Measurements from ENCODE around the gene CDYL. TPM values are rescaled to one million over a fixed set of nuclear protein-coding genes. Genes with fewer than 3 reads are reported as not detected.

The CDYL gene
- total RNA-seq, 1 experiment from 2014 or later: 41.6 TPM

GRCh38 chr6:4806791-4807190, 30.6 kb downstream of the CDYL start:
- intact Hi-C loops (cut with micrococcal nuclease; ENCODE audit: unreplicated experiment): no loop called here
- H3K4me1 Mint-ChIP-seq (ENCODE audit: low read depth, unreplicated experiment): peaks cover 25% of the 10 kb centered on the region
- H3K36me3 Mint-ChIP-seq (ENCODE audit: insufficient read depth, unreplicated experiment): peaks cover 2% of the 10 kb centered on the region
- H3K9me3 Mint-ChIP-seq (ENCODE audit: unreplicated experiment): no peaks in the 10 kb centered on the region
- TF ChIP-seq CTCF (IDR thresholded peaks at IDR 0.05; ENCODE audit: insufficient read depth in 1 of 2, low read depth in 1 of 2, low read length in 1 of 2, severe bottlenecking in 1 of 2, unreplicated experiment in 1 of 2): no peak
- Histone ChIP-seq H3K36me3 (ENCODE audit: control insufficient read depth, insufficient read depth, low read length) (no peaks in the 10 kb centered on the region), H3K9me3 (no peaks in the 10 kb centered on the region), H3K27me3 (replicated peaks; ENCODE audit: control insufficient read depth, insufficient read depth, low read length) (no peaks in the 10 kb centered on the region), H3K4me1 (peaks cover 12% of the 10 kb centered on the region; the same call in 1 of the 2 replicates), H3K4me3 (ENCODE audit: low read depth, low read length) (no peak overlapping the region)
- no peak for DNase-seq
- ChIA-PET POLR2A (no interaction called here), CTCF (no interaction called here)
- no peak overlapping the region for H3K27ac Mint-ChIP-seq (ENCODE audit: unreplicated experiment)
- H3K27me3 Mint-ChIP-seq (ENCODE audit: insufficient read depth, unreplicated experiment): no peaks in the 10 kb centered on the region
- H3K4me3 Mint-ChIP-seq (ENCODE audit: unreplicated experiment): no peak overlapping the region
- no TSS peak for BruUV-seq (replicated peaks)

GRCh38 chr6:4808396-4808795, 32.2 kb downstream of the CDYL start:
- no peak for TF ChIP-seq CTCF (IDR thresholded peaks at IDR 0.05; ENCODE audit: insufficient read depth in 1 of 2, low read depth in 1 of 2, low read length in 1 of 2, severe bottlenecking in 1 of 2, unreplicated experiment in 1 of 2)
- Mint-ChIP-seq H3K27me3 (ENCODE audit: insufficient read depth, unreplicated experiment) (no peaks in the 10 kb centered on the region), H3K4me1 (ENCODE audit: low read depth, unreplicated experiment) (peaks cover 27% of the 10 kb centered on the region), H3K36me3 (ENCODE audit: insufficient read depth, unreplicated experiment) (peaks cover 8% of the 10 kb centered on the region), H3K27ac (ENCODE audit: unreplicated experiment) (no peak overlapping the region), H3K9me3 (ENCODE audit: unreplicated experiment) (no peaks in the 10 kb centered on the region), H3K4me3 (ENCODE audit: unreplicated experiment) (no peak overlapping the region)
- Histone ChIP-seq H3K4me1 (peaks cover 12% of the 10 kb centered on the region; the same call in 1 of the 2 replicates), H3K36me3 (ENCODE audit: control insufficient read depth, insufficient read depth, low read length) (no peaks in the 10 kb centered on the region), H3K4me3 (ENCODE audit: low read depth, low read length) (no peak overlapping the region), H3K9me3 (no peaks in the 10 kb centered on the region), H3K27me3 (replicated peaks; ENCODE audit: control insufficient read depth, insufficient read depth, low read length) (no peaks in the 10 kb centered on the region)
- intact Hi-C loops (cut with micrococcal nuclease; ENCODE audit: unreplicated experiment): no loop called here
- no peak for DNase-seq
- CTCF ChIA-PET: no interaction called here
- BruUV-seq (replicated peaks): no TSS peak
- POLR2A ChIA-PET: no interaction called here

GRCh38 chr6:4809999-4810918, 34.1 kb downstream of the CDYL start:
- H3K4me3 Mint-ChIP-seq (ENCODE audit: unreplicated experiment): no peak overlapping the region
- no peak overlapping the region for H3K4me3 ChIP-seq (ENCODE audit: low read depth, low read length)
- BruUV-seq (replicated peaks): no TSS peak
- no peaks in the 10 kb centered on the region for H3K36me3 ChIP-seq (ENCODE audit: control insufficient read depth, insufficient read depth, low read length)
- intact Hi-C loops (cut with micrococcal nuclease; ENCODE audit: unreplicated experiment): no loop called here
- H3K4me1 ChIP-seq: peaks cover 12% of the 10 kb centered on the region; the same call in 1 of the 2 replicates
- H3K27ac Mint-ChIP-seq (ENCODE audit: unreplicated experiment): no peak overlapping the region
- peak in 1 of 2 experiments; percentile 48 for DNase-seq
- no peaks in the 10 kb centered on the region for H3K27me3 Mint-ChIP-seq (ENCODE audit: insufficient read depth, unreplicated experiment)
- peaks cover 19% of the 10 kb centered on the region for H3K4me1 Mint-ChIP-seq (ENCODE audit: low read depth, unreplicated experiment)
- peaks cover 8% of the 10 kb centered on the region for H3K36me3 Mint-ChIP-seq (ENCODE audit: insufficient read depth, unreplicated experiment)
- H3K9me3 ChIP-seq: no peaks in the 10 kb centered on the region
- CTCF ChIA-PET: no interaction called here
- TF ChIP-seq CTCF (IDR thresholded peaks at IDR 0.05; ENCODE audit: insufficient read depth in 1 of 2, low read depth in 1 of 2, low read length in 1 of 2, severe bottlenecking in 1 of 2, unreplicated experiment in 1 of 2): no peak
- POLR2A ChIA-PET: no interaction called here
- no peaks in the 10 kb centered on the region for H3K9me3 Mint-ChIP-seq (ENCODE audit: unreplicated experiment)
- H3K27me3 ChIP-seq (replicated peaks; ENCODE audit: control insufficient read depth, insufficient read depth, low read length): no peaks in the 10 kb centered on the region
